22Rv1 (cell line): Measurements from ENCODE around the gene CLIP2.

Experiments
- CTCF ChIP-seq: fragments of 450-650 bp; IDR thresholded peaks from 2 replicates; pipeline ENCODE4 v1.5.1; 2017; ENCODE audit warnings: mild to moderate bottlenecking
- ZFX ChIP-seq: fragments of 450-650 bp; IDR thresholded peaks from 2 replicates; pipeline ENCODE4 v1.6.1; 2017; ENCODE audit warnings: antibody characterized with exemption, borderline replicate concordance

GRCh38 chr7:74364061-74364460 is 74.9 kb downstream of the CLIP2 start:
- peak; percentile 55 for TF ChIP-seq CTCF
- no peak for TF ChIP-seq ZFX
